ENCODE results near the gene JAZF1. TPM values are rescaled to one million over a fixed set of nuclear protein-coding genes. Genes with fewer than 3 reads are reported as not detected.
A peak's percentile ranks its signal among the peaks of the same experiment; 100 is the strongest.

JAZF1 gene
- total and polyA plus RNA-seq, 10 of the 15 experiments (the other 5 are each of a cell fraction or from before 2014, with no cell fraction given): 0.04 to 0.82 (median 0.15) TPM; not detected in 3

DNA sequence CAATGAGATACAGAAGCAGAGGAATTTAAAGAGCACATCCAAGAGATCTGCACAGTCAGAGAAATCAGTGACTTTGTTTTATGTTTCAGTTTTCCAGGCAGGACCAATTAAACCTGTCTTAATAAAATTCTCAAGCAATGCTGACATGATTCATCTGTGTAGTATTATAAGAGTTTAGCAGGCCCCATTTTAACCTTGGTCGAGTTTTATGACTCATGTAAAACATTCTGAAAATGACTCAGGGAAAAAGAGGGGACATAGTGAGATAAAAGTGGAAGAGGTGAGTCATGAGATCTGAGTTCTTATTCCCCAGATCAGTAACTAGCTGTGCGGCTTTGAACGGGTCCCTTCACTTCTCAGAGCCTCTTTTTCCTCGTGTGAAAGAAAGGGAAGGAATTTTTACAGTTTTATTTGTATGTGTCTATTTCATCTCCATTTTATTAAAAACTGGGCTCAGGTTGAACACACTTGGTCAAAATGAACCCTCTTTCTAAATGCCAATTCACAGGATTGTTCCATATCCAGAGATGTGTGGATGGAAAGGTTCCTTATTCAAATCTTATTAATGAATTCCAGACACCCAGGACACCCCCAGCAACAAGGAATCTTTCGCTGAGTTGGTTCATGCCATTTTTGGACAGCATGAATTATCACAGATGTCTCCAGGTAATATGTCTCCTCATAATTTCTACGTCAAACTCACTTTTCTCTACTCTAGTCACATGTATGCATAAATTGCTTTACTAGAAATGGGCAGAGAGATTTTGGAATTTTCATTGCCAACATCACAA lies 143.2 kb downstream of the JAZF1 start (continued):
- TF ChIP-seq STAT3 (IDR thresholded peaks at IDR 0.05; ENCODE audit: low read depth, low read length): no peak
- TF ChIP-seq RCOR1 (conservative IDR thresholded peaks at IDR 0.05; ENCODE audit: low read depth, low read length): no peak
- TF ChIP-seq POU2F2 (IDR thresholded peaks at IDR 0.05; ENCODE audit: borderline replicate concordance, low read depth, low read length): no peak
- TF ChIP-seq PBX3 (IDR thresholded peaks at IDR 0.05; ENCODE audit: insufficient replicate concordance, low read depth, low read length): no peak
- TF ChIP-seq, protein P1, sequence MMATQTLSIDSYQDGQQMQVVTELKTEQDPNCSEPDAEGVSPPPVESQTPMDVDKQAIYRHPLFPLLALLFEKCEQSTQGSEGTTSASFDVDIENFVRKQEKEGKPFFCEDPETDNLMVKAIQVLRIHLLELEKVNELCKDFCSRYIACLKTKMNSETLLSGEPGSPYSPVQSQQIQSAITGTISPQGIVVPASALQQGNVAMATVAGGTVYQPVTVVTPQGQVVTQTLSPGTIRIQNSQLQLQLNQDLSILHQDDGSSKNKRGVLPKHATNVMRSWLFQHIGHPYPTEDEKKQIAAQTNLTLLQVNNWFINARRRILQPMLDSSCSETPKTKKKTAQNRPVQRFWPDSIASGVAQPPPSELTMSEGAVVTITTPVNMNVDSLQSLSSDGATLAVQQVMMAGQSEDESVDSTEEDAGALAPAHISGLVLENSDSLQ (IDR thresholded peaks at IDR 0.05): no peak
- peak; percentile 93 for TF ChIP-seq IRF4 (IDR thresholded peaks at IDR 0.05; ENCODE audit: low read depth, low read length)
- TF ChIP-seq HDAC2 (IDR thresholded peaks at IDR 0.05): no peak
- TF ChIP-seq RAD51 (IDR thresholded peaks at IDR 0.05): no peak
- peak; percentile 65; the same call in 1 of the 2 replicates for TF ChIP-seq ZBED1 (IDR thresholded peaks at IDR 0.05; ENCODE audit: borderline replicate concordance)
- peak; percentile 55; the same call in 1 of the 2 replicates for TF ChIP-seq TCF7 (IDR thresholded peaks at IDR 0.05; ENCODE audit: borderline replicate concordance)
- no peak for TF ChIP-seq KDM1A (IDR thresholded peaks at IDR 0.05; ENCODE audit: borderline replicate concordance)
- TF ChIP-seq RUNX3 (IDR thresholded peaks at IDR 0.05; ENCODE audit: low read length): peak; percentile 88
- TF ChIP-seq DPF2 (IDR thresholded peaks at IDR 0.05): peak; percentile 70
- TF ChIP-seq, protein P2, sequence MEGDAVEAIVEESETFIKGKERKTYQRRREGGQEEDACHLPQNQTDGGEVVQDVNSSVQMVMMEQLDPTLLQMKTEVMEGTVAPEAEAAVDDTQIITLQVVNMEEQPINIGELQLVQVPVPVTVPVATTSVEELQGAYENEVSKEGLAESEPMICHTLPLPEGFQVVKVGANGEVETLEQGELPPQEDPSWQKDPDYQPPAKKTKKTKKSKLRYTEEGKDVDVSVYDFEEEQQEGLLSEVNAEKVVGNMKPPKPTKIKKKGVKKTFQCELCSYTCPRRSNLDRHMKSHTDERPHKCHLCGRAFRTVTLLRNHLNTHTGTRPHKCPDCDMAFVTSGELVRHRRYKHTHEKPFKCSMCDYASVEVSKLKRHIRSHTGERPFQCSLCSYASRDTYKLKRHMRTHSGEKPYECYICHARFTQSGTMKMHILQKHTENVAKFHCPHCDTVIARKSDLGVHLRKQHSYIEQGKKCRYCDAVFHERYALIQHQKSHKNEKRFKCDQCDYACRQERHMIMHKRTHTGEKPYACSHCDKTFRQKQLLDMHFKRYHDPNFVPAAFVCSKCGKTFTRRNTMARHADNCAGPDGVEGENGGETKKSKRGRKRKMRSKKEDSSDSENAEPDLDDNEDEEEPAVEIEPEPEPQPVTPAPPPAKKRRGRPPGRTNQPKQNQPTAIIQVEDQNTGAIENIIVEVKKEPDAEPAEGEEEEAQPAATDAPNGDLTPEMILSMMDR (IDR thresholded peaks at IDR 0.05 in 2 of 3, conservative IDR thresholded peaks at IDR 0.05 in 1 of 3; ENCODE audit: control insufficient read depth in 2 of 3, extremely low read depth in 1 of 3, insufficient read depth in 1 of 3, low read depth in 3 of 3, low read length in 3 of 3): no peak
- no peak for TF ChIP-seq SMARCA5 (IDR thresholded peaks at IDR 0.05)
- TF ChIP-seq EED (IDR thresholded peaks at IDR 0.05; ENCODE audit: low read depth): no peak
- TF ChIP-seq HCFC1 (IDR thresholded peaks at IDR 0.05; ENCODE audit: low read length): no peak
- no peak for TF ChIP-seq FOXK2 (IDR thresholded peaks at IDR 0.05)
- no peak for TF ChIP-seq BHLHE40 (IDR thresholded peaks at IDR 0.05; ENCODE audit: borderline replicate concordance in 1 of 2, low read depth in 2 of 2, low read length in 1 of 2)
- TF ChIP-seq, protein P3, sequence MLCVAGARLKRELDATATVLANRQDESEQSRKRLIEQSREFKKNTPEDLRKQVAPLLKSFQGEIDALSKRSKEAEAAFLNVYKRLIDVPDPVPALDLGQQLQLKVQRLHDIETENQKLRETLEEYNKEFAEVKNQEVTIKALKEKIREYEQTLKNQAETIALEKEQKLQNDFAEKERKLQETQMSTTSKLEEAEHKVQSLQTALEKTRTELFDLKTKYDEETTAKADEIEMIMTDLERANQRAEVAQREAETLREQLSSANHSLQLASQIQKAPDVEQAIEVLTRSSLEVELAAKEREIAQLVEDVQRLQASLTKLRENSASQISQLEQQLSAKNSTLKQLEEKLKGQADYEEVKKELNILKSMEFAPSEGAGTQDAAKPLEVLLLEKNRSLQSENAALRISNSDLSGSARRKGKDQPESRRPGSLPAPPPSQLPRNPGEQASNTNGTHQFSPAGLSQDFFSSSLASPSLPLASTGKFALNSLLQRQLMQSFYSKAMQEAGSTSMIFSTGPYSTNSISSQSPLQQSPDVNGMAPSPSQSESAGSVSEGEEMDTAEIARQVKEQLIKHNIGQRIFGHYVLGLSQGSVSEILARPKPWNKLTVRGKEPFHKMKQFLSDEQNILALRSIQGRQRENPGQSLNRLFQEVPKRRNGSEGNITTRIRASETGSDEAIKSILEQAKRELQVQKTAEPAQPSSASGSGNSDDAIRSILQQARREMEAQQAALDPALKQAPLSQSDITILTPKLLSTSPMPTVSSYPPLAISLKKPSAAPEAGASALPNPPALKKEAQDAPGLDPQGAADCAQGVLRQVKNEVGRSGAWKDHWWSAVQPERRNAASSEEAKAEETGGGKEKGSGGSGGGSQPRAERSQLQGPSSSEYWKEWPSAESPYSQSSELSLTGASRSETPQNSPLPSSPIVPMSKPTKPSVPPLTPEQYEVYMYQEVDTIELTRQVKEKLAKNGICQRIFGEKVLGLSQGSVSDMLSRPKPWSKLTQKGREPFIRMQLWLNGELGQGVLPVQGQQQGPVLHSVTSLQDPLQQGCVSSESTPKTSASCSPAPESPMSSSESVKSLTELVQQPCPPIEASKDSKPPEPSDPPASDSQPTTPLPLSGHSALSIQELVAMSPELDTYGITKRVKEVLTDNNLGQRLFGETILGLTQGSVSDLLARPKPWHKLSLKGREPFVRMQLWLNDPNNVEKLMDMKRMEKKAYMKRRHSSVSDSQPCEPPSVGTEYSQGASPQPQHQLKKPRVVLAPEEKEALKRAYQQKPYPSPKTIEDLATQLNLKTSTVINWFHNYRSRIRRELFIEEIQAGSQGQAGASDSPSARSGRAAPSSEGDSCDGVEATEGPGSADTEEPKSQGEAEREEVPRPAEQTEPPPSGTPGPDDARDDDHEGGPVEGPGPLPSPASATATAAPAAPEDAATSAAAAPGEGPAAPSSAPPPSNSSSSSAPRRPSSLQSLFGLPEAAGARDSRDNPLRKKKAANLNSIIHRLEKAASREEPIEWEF (IDR thresholded peaks at IDR 0.05; ENCODE audit: insufficient replicate concordance, low read depth, low read length): no peak
- no peak for TF ChIP-seq BRCA1 (IDR thresholded peaks at IDR 0.05; ENCODE audit: low read depth, low read length)
